GM18507 (cell line): Measurements from ENCODE around the gene IGSF8.
"Not testable (repeated sequence)": the region's sequence is repeated elsewhere in the genome, so short reads cannot be mapped to it uniquely, and the experiment has no call there.

Source experiments
- DNase-seq: peaks from one replicate; pipeline ENCODE4 v3.0.0; 2011; ENCODE audit warnings: low read depth; ENCODE audit not compliant: insufficient read length; ENCODE audit errors: extremely low spot score
- FAIRE-seq: peaks from 2 replicates; lab custom pipeline; 2011; peaks lifted over from hg19 to GRCh38; lab: Jason Lieb, UNC

IGSF8 gene

GRCh38 chr1:160127865-160128523, 29.6 kb upstream of the IGSF8 start:
- FAIRE-seq (no peak), DNase-seq (no peak)

- DNase-seq (no peak), FAIRE-seq (no peak)
These were observed 29.0 kb upstream of the IGSF8 start for GRCh38 chr1:160127381-160127780.

GRCh38 chr1:160126342-160126741, 27.9 kb upstream of the IGSF8 start:
- not testable (repeated sequence) for FAIRE-seq, DNase-seq

- no peak for DNase-seq
- no peak for FAIRE-seq
These were observed 27.3 kb upstream of the IGSF8 start for GRCh38 chr1:160125746-160126145.

- FAIRE-seq (no peak), DNase-seq (no peak)
These were observed 26.5 kb upstream of the IGSF8 start for GRCh38 chr1:160124705-160125478.

- no peak for FAIRE-seq
- DNase-seq = no peak
These were observed 25.3 kb upstream of the IGSF8 start for GRCh38 chr1:160123726-160124125.

- FAIRE-seq = no peak
These were observed 24.6 kb upstream of the IGSF8 start for GRCh38 chr1:160122978-160123495.

GRCh38 chr1:160121388-160121787, 23.0 kb upstream of the IGSF8 start:
- DNase-seq = no peak
- no peak for FAIRE-seq

More at GRCh38 chr1:160122978-160123495, 24.6 kb upstream of the IGSF8 start:
- no peak for DNase-seq

- FAIRE-seq (no peak), DNase-seq (no peak)
These were observed 22.4 kb upstream of the IGSF8 start for GRCh38 chr1:160120797-160121196.

GRCh38 chr1:160118928-160119327, 20.5 kb upstream of the IGSF8 start:
- DNase-seq (no peak), FAIRE-seq (no peak)

GRCh38 chr1:160117709-160118183, 19.3 kb upstream of the IGSF8 start:
- FAIRE-seq (no peak), DNase-seq (no peak)

GRCh38 chr1:160117300-160117699, 18.9 kb upstream of the IGSF8 start:
- FAIRE-seq = no peak

GRCh38 chr1:160116283-160117147, 18.1 kb upstream of the IGSF8 start:
- FAIRE-seq (no peak), DNase-seq (no peak)

More at GRCh38 chr1:160117300-160117699, 18.9 kb upstream of the IGSF8 start:
- DNase-seq = no peak

- FAIRE-seq (no peak), DNase-seq (no peak)
These were observed 17.3 kb upstream of the IGSF8 start, which contains the start of gene ATP1A2 for GRCh38 chr1:160115545-160116282. TSS of gene ATP1A2 (plus strand) at chr1:160115759. CDS start at chr1:160115862, 103 bp downstream.

GRCh38 chr1:160114085-160114484, 15.7 kb upstream of the IGSF8 start:
- DNase-seq = no peak
- no peak for FAIRE-seq

- DNase-seq (no peak), FAIRE-seq (no peak)
These were observed 15.0 kb upstream of the IGSF8 start for GRCh38 chr1:160113407-160113806.

GRCh38 chr1:160112357-160112756, 13.9 kb upstream of the IGSF8 start:
- FAIRE-seq = no peak

GRCh38 chr1:160111462-160111861, 13.0 kb upstream of the IGSF8 start:
- DNase-seq, FAIRE-seq: not testable (repeated sequence)

More at GRCh38 chr1:160112357-160112756, 13.9 kb upstream of the IGSF8 start:
- no peak for DNase-seq

- FAIRE-seq = no peak
- DNase-seq = no peak
These were observed 11.3 kb upstream of the IGSF8 start for GRCh38 chr1:160109686-160110085.
